T-helper 1 cell treated with Interleukin-12 subunit alpha and Interleukin-12 subunit beta and Interleukin-4 antibody, amounts not matched to agents 30 μg/mL and 1 μg/mL, for 36 hours (primary cell): ENCODE data around the gene RNF44.

Source experiments
- H3K27ac Mint-ChIP-seq: one replicate; pipeline ENCODE4 v1.8.0; 2021; ENCODE audit warnings: mild to moderate bottlenecking, mixed read lengths
- H3K27me3 Mint-ChIP-seq: one replicate; pipeline ENCODE4 v1.8.0; 2021; ENCODE audit warnings: low read depth, mixed read lengths
- H3K36me3 Mint-ChIP-seq: one replicate; pipeline ENCODE4 v1.8.0; 2021; ENCODE audit warnings: low read depth, mixed read lengths
- H3K4me1 Mint-ChIP-seq: one replicate; pipeline ENCODE4 v1.8.0; 2021; ENCODE audit warnings: low read depth, mixed read lengths
- H3K4me3 Mint-ChIP-seq: one replicate; pipeline ENCODE4 v1.8.0; 2021; ENCODE audit warnings: mild to moderate bottlenecking, moderate library complexity, mixed read lengths
- H3K9me3 Mint-ChIP-seq: one replicate; pipeline ENCODE4 v1.8.0; 2021; ENCODE audit warnings: mixed read lengths

The RNF44 gene

DNA sequence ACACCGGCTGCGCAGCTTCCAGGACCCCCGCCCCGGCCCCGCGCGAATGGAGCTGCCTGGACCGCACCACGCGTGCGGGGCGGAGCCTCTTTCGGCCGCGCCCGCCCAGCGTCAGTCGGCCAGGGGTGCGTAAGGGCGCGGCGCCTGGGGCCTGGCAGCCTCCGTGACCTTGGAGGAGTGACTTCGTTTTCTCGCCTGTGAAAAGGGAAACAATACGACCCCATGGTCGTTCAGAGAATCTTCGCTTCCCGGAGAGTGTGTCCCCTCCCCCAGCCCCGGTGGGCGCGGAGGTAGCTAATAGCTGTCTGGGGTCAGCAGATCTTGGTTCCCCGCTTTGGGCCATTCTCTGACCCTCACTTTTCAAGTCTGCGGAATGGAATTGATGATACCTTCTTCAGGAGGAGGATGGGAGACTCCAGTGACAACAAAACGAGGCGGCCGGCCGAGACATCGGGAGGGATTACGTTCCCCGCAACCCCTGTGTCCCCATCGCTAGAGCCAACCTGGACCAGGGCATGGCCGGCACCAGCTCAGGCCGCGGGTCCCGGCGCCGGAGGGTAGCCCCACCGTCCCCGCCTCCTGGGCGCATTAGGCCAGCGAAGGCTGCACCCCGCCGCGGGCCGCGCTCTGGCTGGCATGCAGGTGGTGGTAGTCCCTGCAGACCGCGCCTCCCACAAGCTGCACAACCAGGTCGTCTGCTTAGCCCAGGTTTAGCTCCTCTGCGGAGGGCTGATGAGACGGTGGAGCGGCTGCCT, 6.4 kb upstream of the RNF44 start:
- H3K27me3 Mint-ChIP-seq, result no peaks in the 10 kb centered on the region
- peaks cover 48% of the 10 kb centered on the region for H3K4me1 Mint-ChIP-seq
- peak overlapping the region; percentile 91 for H3K4me3 Mint-ChIP-seq
- no peaks in the 10 kb centered on the region for H3K36me3 Mint-ChIP-seq
- H3K27ac Mint-ChIP-seq, result peak overlapping the region; percentile 96
- no peaks in the 10 kb centered on the region for H3K9me3 Mint-ChIP-seq

DNA sequence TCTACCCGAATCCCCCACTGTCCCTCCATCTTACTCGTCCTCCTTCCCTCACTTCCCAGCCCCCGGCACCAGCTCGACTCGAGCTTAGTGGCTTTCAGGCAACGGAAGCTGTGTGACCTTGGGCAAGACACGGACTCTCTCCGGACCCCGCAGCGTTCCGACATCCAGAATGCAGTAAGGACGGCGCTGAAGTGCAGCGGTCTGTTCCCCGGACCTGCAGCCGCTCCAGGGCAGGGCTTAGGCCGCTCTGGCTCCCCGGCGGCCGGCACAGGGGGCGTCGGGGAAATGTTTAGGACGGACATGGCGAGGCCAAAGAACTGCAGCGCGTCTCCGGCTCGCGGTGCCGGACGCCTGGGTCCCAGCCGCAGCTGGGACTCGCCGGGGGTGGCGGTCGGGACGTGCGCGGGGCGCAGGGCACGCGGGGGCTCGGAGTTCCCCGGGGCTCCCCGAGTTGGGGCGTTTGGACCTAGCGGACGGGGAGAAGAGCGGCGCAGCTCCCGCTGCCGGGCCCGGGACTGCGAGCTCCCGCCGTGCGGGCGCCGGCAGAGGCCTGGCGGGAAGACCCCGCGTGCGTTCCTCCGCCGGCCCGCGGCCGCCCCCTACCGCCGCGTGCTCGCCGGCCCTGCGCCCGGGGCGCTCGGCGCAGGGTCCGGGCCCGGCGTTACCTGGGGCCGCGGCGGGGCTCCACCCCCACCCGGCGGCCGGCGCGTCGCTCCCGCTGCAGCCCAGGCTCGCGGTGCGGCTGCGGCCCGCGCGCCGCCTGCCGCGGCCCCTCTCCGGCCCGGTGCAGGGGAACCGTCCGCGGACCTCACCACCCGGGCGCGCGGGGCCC, 5.6 kb upstream of the RNF44 start:
- Mint-ChIP-seq H3K4me1 (peaks cover 55% of the 10 kb centered on the region), H3K9me3 (no peaks in the 10 kb centered on the region), H3K4me3 (peak overlapping the region; percentile 91), H3K36me3 (no peaks in the 10 kb centered on the region), H3K27me3 (no peaks in the 10 kb centered on the region), H3K27ac (peak overlapping the region; percentile 96)

DNA sequence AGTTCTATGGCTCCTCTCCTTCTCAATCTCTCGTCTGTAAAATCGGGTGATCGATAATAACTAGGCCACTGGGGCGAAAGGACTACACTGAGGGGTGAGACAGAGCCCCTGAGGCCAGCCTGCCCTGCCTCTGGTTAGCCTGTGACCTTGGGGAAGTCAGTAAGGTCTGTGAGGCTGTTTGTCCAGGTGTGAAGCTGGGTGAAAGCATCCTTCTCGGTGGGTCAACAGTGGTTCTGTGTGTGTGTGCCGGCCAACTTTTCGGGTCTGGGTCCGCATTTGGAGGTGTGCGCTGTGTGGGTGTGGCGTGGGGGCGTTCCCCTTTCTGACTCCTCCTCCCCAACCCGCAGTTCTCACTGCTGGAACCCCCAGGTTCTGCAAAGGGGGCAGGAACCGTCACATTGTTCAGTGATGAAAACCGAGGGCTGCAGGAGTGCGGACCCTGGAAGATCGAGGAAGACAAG, 5.0 kb upstream of the RNF44 start:
- H3K27ac Mint-ChIP-seq, result peak overlapping the region; percentile 96
- H3K4me3 Mint-ChIP-seq, result peak overlapping the region; percentile 89
- H3K36me3 Mint-ChIP-seq, result no peaks in the 10 kb centered on the region
- H3K27me3 Mint-ChIP-seq, result no peaks in the 10 kb centered on the region
- H3K4me1 Mint-ChIP-seq, result peaks cover 53% of the 10 kb centered on the region
- no peaks in the 10 kb centered on the region for H3K9me3 Mint-ChIP-seq

DNA sequence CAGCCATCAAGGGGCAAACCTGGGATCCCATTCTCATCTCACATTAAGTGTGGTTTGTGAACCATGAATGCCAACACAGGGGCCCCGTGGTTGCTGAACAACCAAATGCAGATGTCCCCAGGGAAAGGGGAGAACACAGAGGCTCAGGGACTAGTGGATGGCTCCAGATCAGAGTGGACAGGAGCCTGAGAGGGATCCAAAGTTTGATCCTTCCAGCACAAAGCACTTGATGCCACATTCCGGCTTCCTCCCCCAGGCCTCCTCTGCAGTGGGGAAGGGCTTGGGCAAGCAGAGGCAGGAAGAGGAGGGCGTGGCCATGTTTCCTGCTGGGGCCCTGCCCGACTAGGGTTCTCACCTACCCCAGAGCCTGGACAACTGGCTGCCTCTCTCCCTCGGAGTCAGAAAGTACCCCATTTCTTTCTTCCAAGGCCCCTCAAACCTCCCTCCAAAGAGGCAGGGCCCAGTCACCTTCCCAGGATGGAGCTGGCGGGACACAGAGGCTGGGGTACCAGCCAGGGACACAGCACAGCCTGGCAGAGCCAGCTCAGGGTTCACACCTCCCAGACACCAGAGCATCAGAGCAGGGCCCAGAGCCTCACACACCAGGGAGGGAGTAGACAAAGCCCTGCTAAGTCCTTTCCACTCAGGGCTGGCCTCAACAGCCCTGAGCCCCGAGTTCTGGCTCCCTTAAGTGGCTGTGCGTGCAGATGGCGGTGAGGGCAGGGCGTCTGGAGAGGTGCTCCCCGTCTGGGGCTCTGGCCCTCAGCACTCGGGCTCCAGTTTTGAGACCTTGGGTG, 4.3 kb upstream of the RNF44 start:
- Mint-ChIP-seq H3K9me3 (no peaks in the 10 kb centered on the region), H3K27me3 (no peaks in the 10 kb centered on the region), H3K4me3 (peak overlapping the region; percentile 89), H3K36me3 (no peaks in the 10 kb centered on the region), H3K27ac (peak overlapping the region; percentile 96), H3K4me1 (peaks cover 53% of the 10 kb centered on the region)

DNA sequence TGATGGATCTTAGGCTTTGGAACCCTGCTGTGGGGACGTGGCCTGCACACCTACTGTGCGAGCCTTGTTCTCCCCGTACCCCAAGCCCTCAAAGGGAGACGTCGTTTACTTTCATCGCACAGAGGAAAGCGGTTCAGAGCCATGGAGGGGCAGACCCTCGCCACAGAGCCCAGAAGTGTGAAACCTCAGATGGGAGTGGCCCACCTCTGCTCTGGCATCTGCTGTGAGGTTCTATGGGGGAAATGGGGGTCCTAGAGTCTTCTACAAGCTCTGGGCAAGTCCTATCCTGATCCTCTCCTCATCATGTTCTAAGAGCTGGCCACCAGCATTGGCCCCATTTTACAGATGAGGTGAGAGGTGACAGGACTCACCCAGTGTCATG, 3.7 kb upstream of the RNF44 start:
- peak overlapping the region; percentile 89 for H3K4me3 Mint-ChIP-seq
- peak overlapping the region; percentile 96 for H3K27ac Mint-ChIP-seq
- H3K27me3 Mint-ChIP-seq, result no peaks in the 10 kb centered on the region
- H3K4me1 Mint-ChIP-seq, result peaks cover 54% of the 10 kb centered on the region
- H3K9me3 Mint-ChIP-seq, result no peaks in the 10 kb centered on the region
- peaks cover 2% of the 10 kb centered on the region for H3K36me3 Mint-ChIP-seq

DNA sequence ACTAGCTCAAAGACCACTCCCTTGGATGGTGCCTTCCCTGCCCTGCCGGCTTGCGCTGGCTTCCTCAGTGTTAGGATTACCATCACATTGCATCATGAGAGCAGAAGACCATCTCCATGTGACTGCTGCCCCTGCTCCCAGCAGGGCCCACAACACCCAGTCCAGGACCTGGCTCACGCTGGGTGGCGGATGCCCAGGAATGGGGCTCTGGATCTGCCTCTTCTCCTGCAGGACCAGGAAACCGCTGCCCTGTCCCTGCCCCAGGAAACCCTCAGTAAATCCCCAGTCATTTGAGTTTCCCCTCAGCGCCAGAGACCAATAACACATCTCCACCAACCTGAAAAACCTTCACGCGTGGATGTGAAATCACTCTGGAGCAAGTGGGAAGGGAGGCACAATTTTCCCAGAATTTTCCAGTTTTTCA, 3.3 kb upstream of the RNF44 start:
- H3K9me3 Mint-ChIP-seq, result no peaks in the 10 kb centered on the region
- H3K36me3 Mint-ChIP-seq, result peaks cover 7% of the 10 kb centered on the region
- no peaks in the 10 kb centered on the region for H3K27me3 Mint-ChIP-seq
- H3K27ac Mint-ChIP-seq, result peak overlapping the region; percentile 70
- H3K4me1 Mint-ChIP-seq, result peaks cover 54% of the 10 kb centered on the region
- no peak overlapping the region for H3K4me3 Mint-ChIP-seq

DNA sequence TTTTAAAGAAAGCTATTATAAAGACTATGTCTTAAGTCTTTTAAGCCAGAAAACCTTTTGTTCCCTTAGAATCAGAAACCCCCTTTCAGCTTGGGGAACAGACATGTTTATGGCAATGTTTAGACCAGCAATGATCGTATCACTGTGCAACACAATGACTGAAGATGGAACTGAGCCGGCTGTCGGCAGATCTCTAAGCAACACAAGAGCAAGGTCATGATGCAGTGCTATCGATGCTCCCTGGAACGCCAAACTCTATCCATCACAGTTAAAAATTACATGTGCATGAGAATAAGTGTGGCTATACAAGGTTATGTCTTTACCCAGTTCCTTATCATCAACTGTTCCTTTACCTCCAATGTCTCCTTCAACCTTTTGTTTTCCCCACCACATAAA, 1.8 kb upstream of the RNF44 start:
- Mint-ChIP-seq H3K4me3 (no peak overlapping the region), H3K9me3 (no peaks in the 10 kb centered on the region), H3K27ac (no peak overlapping the region), H3K4me1 (peaks cover 60% of the 10 kb centered on the region), H3K36me3 (peaks cover 18% of the 10 kb centered on the region), H3K27me3 (no peaks in the 10 kb centered on the region)

DNA sequence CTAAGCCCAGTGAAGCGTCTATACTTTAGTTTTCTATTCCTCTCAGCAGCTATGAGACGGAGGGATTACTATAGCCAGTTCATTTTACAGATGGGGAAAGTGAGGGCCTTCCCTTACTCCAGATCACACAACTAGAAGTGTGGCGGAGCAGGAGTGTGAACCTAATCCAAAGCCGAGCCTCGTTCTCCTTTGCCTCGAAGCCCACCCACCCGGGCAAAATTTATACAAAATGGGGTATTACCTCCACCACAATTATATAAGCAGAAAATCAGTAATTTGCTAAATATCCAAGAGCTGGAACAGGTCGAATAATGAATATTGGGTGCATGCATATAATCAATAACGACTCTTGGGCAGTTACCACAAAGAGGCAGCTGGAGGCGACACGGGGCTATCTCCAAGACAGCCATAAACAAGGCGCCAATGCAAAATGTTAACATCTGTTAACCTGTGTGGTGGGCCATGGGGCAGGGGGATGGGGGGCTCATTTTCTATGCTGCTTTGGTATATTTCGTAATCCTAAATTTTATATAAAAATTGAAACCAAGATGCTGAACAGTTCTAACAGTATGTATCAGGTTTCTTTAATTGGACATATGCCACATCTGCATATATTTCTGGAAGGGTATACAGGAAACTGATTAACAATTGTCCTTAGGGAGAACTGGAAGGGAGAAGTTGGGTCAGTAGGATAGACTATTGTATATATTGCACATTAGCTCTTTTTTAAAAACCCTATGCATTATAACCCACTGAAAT, 1.2 kb upstream of the RNF44 start:
- H3K36me3 Mint-ChIP-seq, result peaks cover 23% of the 10 kb centered on the region
- no peaks in the 10 kb centered on the region for H3K27me3 Mint-ChIP-seq
- no peaks in the 10 kb centered on the region for H3K9me3 Mint-ChIP-seq
- peak overlapping the region; percentile 97 for H3K27ac Mint-ChIP-seq
- H3K4me3 Mint-ChIP-seq, result peak overlapping the region; percentile 99
- peaks cover 63% of the 10 kb centered on the region for H3K4me1 Mint-ChIP-seq

DNA sequence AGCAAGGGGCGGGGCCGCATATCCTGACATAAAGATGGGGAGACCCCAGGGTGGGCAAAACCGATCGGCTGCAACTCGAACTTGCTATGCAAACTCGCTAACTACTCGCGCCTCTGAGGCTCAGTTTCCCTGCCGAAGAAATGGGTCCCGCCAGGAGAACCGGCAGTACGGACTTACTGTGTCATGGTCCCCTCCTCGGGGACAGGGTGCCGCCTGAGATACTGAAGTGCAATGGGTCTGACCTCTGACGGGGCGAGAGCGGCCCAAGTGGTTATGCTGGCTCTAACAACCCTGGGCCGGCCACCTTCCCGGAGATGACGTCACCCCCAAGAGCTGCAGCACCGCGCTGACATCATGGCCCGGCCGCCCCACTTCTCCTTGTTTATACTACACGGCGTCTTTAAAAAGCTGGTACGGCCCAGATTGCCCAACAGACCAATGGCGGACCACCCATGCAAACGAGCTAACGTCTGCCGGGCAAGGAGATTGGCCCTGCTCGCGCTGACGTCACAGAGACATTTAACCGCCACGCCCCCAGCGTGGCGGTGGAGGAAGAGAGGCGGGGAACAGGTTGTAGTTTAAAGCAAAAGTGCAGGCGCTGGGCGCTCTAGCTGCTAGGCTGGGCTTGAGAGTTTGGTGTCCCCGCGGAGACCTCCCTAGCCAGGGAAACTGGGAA, 490 bp upstream of the RNF44 start:
- Mint-ChIP-seq H3K4me1 (peaks cover 67% of the 10 kb centered on the region), H3K36me3 (peaks cover 26% of the 10 kb centered on the region), H3K27ac (peak overlapping the region; percentile 97), H3K9me3 (no peaks in the 10 kb centered on the region), H3K4me3 (peak overlapping the region; percentile 99), H3K27me3 (no peaks in the 10 kb centered on the region)

DNA sequence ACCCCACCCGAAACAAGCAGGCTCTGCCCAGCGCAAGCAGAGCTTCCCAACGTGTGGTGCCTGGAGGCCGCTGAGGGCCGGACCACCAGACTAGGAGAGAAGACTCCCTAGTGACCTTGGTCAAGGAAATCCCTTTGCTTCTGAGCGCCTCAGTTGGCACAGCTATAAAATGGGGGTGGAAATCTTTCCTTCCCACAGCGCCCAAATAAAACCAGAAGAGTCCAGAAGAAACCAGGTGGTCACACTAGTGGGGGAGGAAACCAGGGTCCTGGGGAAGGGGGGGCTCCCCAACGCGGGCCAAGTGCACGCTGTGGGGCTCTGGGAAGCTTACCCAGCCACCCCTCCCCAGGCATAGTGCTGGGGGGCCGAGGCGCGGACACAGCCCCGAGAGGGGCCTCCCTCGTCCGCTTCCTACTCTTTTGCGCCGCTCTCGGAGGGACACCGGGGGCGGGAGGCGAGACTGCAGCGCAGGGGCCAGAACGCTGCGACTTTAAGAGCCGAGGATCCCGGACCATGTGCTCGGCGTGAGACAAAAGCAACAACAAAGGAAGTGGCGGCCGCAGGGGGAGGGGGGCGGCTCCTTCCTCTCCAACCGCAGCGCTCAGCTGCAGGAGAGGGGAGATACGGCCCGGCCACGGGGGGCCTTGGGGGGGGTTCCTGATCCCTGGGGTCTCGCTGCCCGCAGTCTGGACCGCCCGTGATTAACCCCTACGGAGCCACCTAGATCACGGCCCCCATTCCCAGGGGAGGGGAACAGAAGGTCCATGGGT, 885 bp downstream of the RNF44 start:
- peaks cover 29% of the 10 kb centered on the region for H3K36me3 Mint-ChIP-seq
- peak overlapping the region; percentile 96 for H3K27ac Mint-ChIP-seq
- no peaks in the 10 kb centered on the region for H3K9me3 Mint-ChIP-seq
- H3K27me3 Mint-ChIP-seq, result no peaks in the 10 kb centered on the region
- peaks cover 60% of the 10 kb centered on the region for H3K4me1 Mint-ChIP-seq
- peak overlapping the region; percentile 99 for H3K4me3 Mint-ChIP-seq

DNA sequence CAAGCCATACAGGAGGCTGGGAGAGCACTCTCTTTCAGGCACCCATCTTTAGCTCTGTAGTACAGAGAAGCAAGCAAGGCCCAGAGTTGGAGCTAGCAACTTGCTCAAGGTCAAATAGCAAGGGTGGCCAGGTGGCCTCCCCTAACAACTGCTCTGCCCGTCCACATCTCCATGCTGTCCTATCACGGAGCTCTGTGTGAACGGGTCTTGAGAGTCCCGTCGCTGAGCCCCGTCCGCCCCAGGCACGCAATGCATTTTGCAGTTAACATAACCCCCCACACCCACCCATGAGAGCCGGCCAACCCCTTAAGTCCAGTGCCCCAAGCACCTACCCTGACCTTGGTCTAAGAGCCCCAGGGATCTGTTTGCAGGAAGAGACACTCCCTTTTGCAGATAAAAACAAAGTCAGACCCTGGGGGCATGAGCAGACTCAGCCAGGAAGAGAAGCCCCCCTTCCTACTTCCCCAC, 1.5 kb downstream of the RNF44 start:
- Mint-ChIP-seq H3K4me1 (peaks cover 56% of the 10 kb centered on the region), H3K4me3 (peak overlapping the region; percentile 99), H3K36me3 (peaks cover 32% of the 10 kb centered on the region)

DNA sequence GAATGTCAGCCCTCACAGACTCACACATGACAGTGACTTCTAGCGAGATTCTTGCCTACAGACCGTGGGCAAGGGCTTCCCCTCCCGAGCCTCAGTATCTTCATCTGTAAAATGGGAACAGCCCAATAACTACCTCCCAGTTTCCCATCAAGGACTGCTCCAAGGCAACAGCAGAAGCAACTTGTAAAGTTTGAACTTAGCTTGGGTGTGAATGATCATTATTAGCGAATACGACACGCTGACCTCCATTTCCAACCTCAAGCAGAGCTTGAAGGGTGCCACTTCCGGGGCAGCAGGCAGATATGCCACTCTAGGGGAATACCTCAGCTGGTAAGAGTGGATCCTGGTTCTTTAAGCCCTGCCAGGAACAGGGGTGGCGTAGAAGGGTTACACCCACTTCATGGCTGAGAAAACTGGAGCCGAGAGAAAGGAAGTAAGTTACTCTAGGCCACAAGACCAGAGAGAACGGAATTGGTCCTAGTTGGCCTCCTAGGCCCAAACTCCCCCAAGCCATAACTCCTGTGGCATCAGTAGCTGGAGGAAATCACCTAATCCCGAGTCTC, 2.0 kb downstream of the RNF44 start:
- no peaks in the 10 kb centered on the region for H3K27me3 Mint-ChIP-seq
- H3K36me3 Mint-ChIP-seq, result peaks cover 32% of the 10 kb centered on the region
- H3K4me3 Mint-ChIP-seq, result peak overlapping the region; percentile 99
- peak overlapping the region; percentile 96 for H3K27ac Mint-ChIP-seq
- no peaks in the 10 kb centered on the region for H3K9me3 Mint-ChIP-seq
- H3K4me1 Mint-ChIP-seq, result peaks cover 51% of the 10 kb centered on the region

More for the DNA sequence above, 1.5 kb downstream of the RNF44 start:
- Mint-ChIP-seq H3K27me3 (no peaks in the 10 kb centered on the region), H3K9me3 (no peaks in the 10 kb centered on the region), H3K27ac (peak overlapping the region; percentile 96)
